Mesothelial cell of epicardium (in vitro differentiated cells): ENCODE results near the gene COX5B. TPM values are rescaled to one million over a fixed set of nuclear protein-coding genes. Genes with fewer than 3 reads are reported as not detected.
"Not testable (repeated sequence)": the region's sequence is repeated elsewhere in the genome, so short reads cannot be mapped to it uniquely, and the experiment has no call there.

Source experiments
- DNase-seq, 2 experiments: peaks; one replicate each; pipeline ENCODE4 v3.0.0; 2021; ENCODE audit warnings: low spot score in 2 of 2; ENCODE audit not compliant: unreplicated experiment in 2 of 2
- H3K27ac Mint-ChIP-seq: 2 replicates; pipeline ENCODE4 v1.8.0; 2021; ENCODE audit warnings: mixed read lengths
- H3K27me3 Mint-ChIP-seq: 2 replicates; pipeline ENCODE4 v1.8.0; 2021; ENCODE audit warnings: low read depth, mixed read lengths
- H3K36me3 Mint-ChIP-seq: 2 replicates; pipeline ENCODE4 v1.8.0; 2021; ENCODE audit warnings: mixed read lengths
- H3K4me1 Mint-ChIP-seq: 2 replicates; pipeline ENCODE4 v1.8.0; 2021; ENCODE audit warnings: mixed read lengths
- H3K4me3 Mint-ChIP-seq: 2 replicates; pipeline ENCODE4 v1.8.0; 2021; ENCODE audit warnings: mild to moderate bottlenecking, moderate library complexity, mixed read lengths
- H3K9me3 Mint-ChIP-seq: 2 replicates; pipeline ENCODE4 v1.8.0; 2021; ENCODE audit warnings: mixed read lengths
- total RNA-seq: library from RNA; stranded (reverse); gene quantifications from 3 replicates; pipeline ENCODE4 v1.2.1, GENCODE V29; 2021
- TF ChIP-seq, protein P1 (sequence below): fragments of 200-600 bp; sonication (generic); IDR thresholded peaks from one replicate; pipeline ENCODE4 v1.5.0; 2021; ENCODE audit warnings: antibody characterized with exemption; ENCODE audit not compliant: unreplicated experiment

Gene COX5B
- total RNA-seq, 1 donor from 2014 or later: 144 TPM

DNA sequence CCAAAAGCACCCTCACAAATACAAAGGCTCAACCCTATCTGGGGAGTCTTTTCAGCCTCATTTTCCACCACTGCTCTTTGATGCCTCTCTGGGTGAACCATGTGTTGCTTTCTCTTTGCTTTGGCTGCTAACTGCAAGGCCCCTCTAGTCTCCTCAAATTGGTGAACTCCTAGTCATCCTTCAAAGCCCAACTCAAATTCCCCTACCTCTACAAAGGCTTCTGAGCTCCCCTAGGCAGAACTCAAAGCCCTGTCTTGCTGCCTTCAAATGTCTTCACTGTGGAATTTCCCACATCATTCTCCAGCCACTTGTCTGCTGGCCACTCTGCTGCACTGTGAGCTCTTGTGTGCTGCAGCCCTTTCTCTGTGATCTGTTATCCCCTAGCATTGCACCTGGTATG lies 22.9 kb upstream of the COX5B start:
- not testable (repeated sequence) for DNase-seq, H3K27me3 Mint-ChIP-seq, H3K9me3 Mint-ChIP-seq, H3K36me3 Mint-ChIP-seq, H3K4me1 Mint-ChIP-seq, H3K4me3 Mint-ChIP-seq, H3K27ac Mint-ChIP-seq

DNA sequence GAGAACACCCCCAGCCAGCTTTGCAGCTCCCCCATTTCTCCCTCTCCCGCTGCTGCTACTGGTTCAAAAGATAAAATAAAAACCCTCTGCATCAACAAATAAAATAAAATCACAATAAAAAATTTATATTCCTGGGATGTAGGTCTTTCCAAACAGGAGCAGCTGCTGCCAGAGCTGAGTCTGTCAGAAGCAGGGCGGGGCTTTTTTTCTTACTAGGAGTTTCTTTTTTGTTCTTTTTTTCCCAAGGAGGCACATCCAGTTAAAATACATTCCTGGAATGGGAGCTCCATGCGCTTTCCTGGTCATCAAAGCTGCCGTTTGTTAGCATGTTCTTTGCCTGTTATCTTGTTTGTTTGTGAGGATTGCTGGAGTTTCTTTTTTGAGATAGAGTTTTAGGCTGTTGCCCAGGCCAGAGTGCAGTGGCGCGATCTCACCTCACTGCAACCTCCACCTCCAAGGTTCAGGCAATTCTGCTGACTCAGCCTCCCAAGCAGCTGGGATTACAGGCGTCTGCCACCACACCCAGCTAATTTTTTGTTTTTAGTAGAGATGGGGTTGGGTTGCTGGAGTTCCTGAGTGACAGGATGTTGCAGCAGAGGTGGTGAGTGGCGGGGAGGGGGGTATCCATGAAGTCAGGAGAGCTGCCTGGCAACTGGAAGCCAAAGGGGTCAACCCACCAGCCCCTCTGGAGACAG lies 20.4 kb upstream of the COX5B start:
- not testable (repeated sequence) for H3K36me3 Mint-ChIP-seq, H3K4me3 Mint-ChIP-seq, H3K4me1 Mint-ChIP-seq, H3K9me3 Mint-ChIP-seq, DNase-seq, H3K27ac Mint-ChIP-seq
- H3K27me3 Mint-ChIP-seq: peaks cover 10% of the 10 kb centered on the region

DNA sequence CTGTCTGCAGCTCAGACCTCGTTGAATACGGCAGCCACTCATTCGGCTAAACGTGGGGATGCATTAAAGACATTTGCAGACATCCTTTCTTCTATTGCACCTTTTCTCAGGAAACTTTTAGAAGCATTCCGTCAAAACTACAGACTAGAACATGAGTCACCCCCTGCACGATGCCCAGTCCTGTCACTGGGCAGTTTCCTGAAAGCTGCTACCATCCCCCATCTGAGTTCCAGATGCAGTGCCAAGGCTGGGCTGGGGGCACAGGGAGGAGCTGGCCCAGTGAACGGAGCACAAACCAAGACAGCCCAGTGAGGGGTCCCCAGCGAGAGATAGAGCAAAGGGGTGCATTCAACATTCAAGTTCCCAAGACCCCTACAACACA lies 19.8 kb upstream of the COX5B start:
- not testable (repeated sequence) for H3K27ac Mint-ChIP-seq, H3K4me3 Mint-ChIP-seq, H3K36me3 Mint-ChIP-seq, H3K9me3 Mint-ChIP-seq, DNase-seq, H3K4me1 Mint-ChIP-seq
- peaks cover 14% of the 10 kb centered on the region for H3K27me3 Mint-ChIP-seq

DNA sequence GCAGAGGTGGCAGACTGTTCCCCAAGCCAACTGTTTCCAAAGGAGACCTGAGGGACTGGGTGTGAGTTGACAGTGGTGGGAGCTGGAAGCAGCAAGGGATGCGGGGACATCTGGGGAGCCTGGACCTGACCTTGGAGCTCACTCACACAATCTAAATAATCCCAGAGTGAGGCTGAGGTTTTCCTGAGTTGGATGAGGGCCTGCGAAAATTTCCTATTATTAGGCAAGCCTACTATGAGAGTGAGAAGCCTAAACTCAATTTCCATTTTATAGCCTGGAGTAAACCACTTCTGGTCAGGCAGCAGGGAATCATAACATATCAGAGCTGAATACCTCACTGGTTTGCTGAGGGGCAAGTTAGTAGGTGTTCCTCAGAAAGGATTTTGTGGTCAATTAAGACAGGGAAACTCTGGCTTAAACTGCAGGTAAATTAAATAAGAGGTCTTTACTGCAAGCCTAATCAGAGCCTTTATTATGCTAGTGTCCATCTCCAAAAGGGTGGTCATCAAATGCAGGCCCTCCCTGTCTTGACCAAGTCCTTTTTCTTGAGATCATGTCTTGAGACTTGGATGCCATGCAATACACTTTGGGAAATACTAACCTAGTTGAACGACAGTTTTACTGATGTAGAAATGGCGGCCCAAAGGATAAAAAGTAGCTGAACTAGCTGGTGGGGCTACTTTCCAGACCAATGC lies 1.7 kb upstream of the COX5B start:
- no peak overlapping the region for H3K4me3 Mint-ChIP-seq
- no peak overlapping the region for H3K27ac Mint-ChIP-seq
- no peak for DNase-seq

DNA sequence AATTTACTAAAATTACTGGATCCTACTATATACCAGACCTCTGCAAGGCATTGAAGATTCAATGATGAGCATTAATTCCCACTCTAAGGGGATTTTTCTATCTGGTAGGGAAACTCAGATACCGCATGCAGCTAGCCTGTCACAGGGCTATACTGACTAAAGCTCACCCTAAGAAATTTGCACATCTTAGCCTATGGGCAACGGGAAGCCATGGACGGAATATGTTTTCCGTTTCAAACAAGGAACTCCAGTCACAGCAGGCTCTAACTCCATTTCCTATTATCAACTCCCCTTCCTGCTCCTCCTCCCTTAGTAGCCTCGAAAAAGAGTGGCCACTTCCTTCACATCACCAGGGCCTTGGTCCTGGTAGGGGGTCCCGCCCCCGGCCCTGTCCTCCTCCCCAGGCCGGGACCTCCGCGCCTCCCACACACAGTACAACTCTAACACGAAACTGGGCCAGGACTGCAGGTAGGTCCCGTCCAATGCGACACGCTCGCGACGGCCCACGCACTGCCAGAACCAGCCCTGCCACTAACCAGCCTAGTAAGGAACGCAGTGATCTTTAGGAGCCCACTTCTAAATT lies 659 bp upstream of the COX5B start:
- Mint-ChIP-seq H3K4me3 (peak overlapping the region; percentile 94), H3K27ac (peak overlapping the region; percentile 99), H3K4me1 (peaks cover 14% of the 10 kb centered on the region), H3K27me3 (no peaks in the 10 kb centered on the region), H3K9me3 (no peaks in the 10 kb centered on the region), H3K36me3 (peaks cover 15% of the 10 kb centered on the region)
- DNase-seq: no peak
- TF ChIP-seq, protein P1, sequence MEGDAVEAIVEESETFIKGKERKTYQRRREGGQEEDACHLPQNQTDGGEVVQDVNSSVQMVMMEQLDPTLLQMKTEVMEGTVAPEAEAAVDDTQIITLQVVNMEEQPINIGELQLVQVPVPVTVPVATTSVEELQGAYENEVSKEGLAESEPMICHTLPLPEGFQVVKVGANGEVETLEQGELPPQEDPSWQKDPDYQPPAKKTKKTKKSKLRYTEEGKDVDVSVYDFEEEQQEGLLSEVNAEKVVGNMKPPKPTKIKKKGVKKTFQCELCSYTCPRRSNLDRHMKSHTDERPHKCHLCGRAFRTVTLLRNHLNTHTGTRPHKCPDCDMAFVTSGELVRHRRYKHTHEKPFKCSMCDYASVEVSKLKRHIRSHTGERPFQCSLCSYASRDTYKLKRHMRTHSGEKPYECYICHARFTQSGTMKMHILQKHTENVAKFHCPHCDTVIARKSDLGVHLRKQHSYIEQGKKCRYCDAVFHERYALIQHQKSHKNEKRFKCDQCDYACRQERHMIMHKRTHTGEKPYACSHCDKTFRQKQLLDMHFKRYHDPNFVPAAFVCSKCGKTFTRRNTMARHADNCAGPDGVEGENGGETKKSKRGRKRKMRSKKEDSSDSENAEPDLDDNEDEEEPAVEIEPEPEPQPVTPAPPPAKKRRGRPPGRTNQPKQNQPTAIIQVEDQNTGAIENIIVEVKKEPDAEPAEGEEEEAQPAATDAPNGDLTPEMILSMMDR: no peak

More for the DNA sequence above, 1.7 kb upstream of the COX5B start:
- TF ChIP-seq, protein P1: no peak
- peaks cover 14% of the 10 kb centered on the region for H3K4me1 Mint-ChIP-seq
- H3K9me3 Mint-ChIP-seq: no peaks in the 10 kb centered on the region
- H3K36me3 Mint-ChIP-seq: peaks cover 7% of the 10 kb centered on the region
- H3K27me3 Mint-ChIP-seq: peaks cover 4% of the 10 kb centered on the region

DNA sequence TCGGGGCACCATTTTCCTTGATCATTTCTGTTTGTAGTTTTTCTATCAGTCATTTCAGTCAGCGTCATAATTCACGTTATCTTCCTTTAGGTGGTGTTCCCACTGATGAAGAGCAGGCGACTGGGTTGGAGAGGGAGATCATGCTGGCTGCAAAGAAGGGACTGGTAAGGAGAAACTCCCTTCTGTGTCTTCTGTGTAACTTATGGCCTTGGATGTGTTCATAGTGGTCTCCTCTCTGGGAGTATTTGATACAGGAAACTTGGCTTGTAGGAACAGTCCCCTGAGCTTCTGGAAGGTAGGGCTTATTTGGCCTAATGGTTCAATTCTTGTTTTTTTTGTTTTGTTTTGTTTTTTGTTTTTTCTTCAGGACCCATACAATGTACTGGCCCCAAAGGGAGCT lies 1.1 kb downstream of the COX5B start:
- peak overlapping the region; percentile 81 for H3K27ac Mint-ChIP-seq

More for the DNA sequence above, 1.1 kb downstream of the COX5B start:
- peaks cover 14% of the 10 kb centered on the region for H3K4me1 Mint-ChIP-seq
- H3K9me3 Mint-ChIP-seq: no peaks in the 10 kb centered on the region
- TF ChIP-seq, protein P1: no peak
- DNase-seq: no peak
- H3K36me3 Mint-ChIP-seq: peaks cover 17% of the 10 kb centered on the region
- no peaks in the 10 kb centered on the region for H3K27me3 Mint-ChIP-seq
- H3K4me3 Mint-ChIP-seq: peak overlapping the region; percentile 94
